DOHH2 (cell line): ENCODE measurements around the gene CEP41.

Experiments used
- EZH2phosphoT487 ChIP-seq: fragments of 200-600 bp; sonication (generic); IDR thresholded peaks from 2 replicates; pipeline ENCODE4 v1.6.1; 2017; ENCODE audit warnings: borderline replicate concordance, mild to moderate bottlenecking, antibody characterized with exemption, low read length, moderate library complexity, mixed read lengths
- TF ChIP-seq, protein P1 (sequence below): fragments of 200-600 bp; sonication (generic); IDR thresholded peaks from one replicate; pipeline ENCODE4 v1.5.1; 2014; ENCODE audit warnings: antibody characterized with exemption, mild to moderate bottlenecking, low read depth, low read length; ENCODE audit not compliant: poor library complexity, severe bottlenecking

DNA sequence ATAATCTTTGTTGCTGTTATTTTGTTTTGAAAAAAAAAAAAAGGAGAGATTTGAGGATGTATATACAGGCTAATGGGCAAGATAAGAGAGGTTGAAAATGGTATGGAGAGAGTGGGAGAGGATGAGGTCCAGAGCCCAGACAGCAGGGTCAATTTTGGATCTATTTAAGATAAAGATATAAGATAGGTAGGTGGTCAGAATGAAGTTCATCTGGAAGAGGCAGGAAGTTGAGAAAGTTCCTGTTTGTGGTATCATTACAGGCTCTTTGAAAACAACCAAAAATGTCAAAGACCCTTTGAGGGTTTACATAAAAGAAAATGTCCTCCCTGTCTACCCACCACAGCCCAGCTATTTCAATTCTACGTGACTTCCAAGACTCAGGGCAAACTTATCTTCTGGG lies 7.5 kb downstream of the CEP41 start:
- TF ChIP-seq, protein P1, sequence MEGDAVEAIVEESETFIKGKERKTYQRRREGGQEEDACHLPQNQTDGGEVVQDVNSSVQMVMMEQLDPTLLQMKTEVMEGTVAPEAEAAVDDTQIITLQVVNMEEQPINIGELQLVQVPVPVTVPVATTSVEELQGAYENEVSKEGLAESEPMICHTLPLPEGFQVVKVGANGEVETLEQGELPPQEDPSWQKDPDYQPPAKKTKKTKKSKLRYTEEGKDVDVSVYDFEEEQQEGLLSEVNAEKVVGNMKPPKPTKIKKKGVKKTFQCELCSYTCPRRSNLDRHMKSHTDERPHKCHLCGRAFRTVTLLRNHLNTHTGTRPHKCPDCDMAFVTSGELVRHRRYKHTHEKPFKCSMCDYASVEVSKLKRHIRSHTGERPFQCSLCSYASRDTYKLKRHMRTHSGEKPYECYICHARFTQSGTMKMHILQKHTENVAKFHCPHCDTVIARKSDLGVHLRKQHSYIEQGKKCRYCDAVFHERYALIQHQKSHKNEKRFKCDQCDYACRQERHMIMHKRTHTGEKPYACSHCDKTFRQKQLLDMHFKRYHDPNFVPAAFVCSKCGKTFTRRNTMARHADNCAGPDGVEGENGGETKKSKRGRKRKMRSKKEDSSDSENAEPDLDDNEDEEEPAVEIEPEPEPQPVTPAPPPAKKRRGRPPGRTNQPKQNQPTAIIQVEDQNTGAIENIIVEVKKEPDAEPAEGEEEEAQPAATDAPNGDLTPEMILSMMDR = no peak
- no peak for TF ChIP-seq EZH2phosphoT487
